ENCODE measurements around the gene FAM163B. TPM values are rescaled to one million over a fixed set of nuclear protein-coding genes. Genes with fewer than 3 reads are reported as not detected.
A peak's percentile ranks its signal among the peaks of the same experiment; 100 is the strongest.

FAM163B gene
- total RNA-seq, 4 donors from 2014 or later = not detected

GRCh38 chr9:133579601-133580418, 29.4 kb downstream of the FAM163B start:
- Histone ChIP-seq H3K4me1 (peaks cover 12 to 19% (median 17%) of the 10 kb centered on the region in 4 donors), H3K27me3 (peaks cover 0 to 68% (median 0%) of the 10 kb centered on the region in 4 donors)
- 76% methylated on average over 27 of the region's 31 CpGs for WGBS

DNA sequence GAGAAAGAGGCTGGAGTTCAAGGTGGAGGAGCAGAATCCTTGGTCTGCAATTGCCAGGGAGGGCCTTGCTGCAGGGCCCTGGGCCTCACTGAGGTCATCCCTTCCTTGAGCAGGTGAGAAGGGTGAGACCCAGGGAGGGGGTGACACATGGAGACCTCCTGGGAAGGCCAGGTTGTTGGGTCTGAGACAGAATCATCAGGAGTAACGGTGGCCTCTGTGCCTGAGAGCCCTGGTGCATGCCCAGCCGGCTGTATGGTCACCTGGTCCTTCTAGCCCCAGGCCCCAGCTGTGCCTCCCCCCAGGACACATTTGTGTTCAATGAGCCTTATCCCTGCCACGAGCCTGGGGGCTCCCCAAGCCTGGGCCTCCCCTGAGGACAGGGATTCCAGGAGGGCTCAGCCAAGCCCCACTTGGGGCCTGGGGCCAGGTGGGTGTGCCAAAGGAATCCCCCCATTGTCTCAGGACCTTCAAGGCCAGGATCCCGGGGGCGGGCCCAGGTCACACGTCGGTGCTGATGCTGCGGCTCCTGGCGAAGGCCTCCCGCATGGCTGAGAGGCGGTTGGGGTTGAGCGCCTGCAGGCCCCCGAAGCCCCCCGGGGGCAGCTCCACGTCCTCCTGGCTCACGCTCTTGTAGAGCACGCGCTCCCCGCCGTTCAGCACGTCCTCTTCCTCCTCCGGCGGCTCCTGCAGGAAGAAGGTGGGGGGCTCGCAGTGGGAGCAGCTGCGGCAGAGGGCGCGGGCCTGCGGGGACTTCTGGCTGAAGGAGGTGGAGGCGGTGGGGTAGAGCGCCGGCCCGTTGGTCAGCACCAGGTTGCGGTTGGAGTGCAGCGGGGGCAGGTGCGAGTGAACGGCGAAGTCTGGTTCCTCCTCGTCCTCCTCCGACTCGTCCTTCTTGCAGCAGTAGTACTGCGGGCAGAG, 30.4 kb downstream of the FAM163B start:
- H3K27me3 ChIP-seq = peaks cover 0 to 61% (median 0%) of the 10 kb centered on the region in 4 donors

More at GRCh38 chr9:133579601-133580418, 29.4 kb downstream of the FAM163B start:
- H3K9me3 ChIP-seq = no peaks in the 10 kb centered on the region
- H3K27ac ChIP-seq (replicated peaks in 1 of 4) = no peak overlapping the region
- intact Hi-C loops (cut with DNase I) = no loop called here
- DNase-seq (ENCODE audit: extremely low spot score) = no peak
- TF ChIP-seq POLR2AphosphoS5 (IDR thresholded peaks at IDR 0.05) (no peak), CTCF (IDR thresholded peaks at IDR 0.05) (no peak), EP300 (IDR thresholded peaks at IDR 0.05) (no peak), POLR2A (IDR thresholded peaks at IDR 0.05; ENCODE audit: low read depth) (no peak)
- no peak overlapping the region for H3K4me3 ChIP-seq
- H3K36me3 ChIP-seq = no peaks in the 10 kb centered on the region

DNA sequence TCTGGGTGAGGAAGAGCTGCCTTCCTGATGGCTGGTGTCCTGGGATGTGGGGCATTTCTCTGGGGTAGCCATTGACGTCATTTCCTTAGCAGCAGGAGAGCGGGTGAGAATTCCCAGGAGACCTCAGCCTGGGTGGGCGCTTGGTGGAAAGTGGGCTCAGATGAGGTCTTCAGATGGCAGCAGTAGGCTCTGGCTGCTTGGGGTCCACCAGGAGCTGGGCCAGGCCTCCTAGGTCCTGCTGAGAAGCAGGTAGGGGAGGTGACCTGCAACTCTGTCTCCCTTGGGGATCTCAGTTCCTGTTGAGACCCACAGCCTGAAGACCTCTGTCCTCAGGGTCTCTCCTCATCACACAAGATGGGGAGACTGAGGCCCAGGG, 31.5 kb downstream of the FAM163B start:
- Histone ChIP-seq H3K4me3 (no peak overlapping the region), H3K9me3 (no peaks in the 10 kb centered on the region), H3K27me3 (peaks cover 0 to 57% (median 0%) of the 10 kb centered on the region in 4 donors), H3K4me1 (peaks cover 14 to 23% (median 19%) of the 10 kb centered on the region in 4 donors), H3K27ac (replicated peaks in 1 of 4) (no peak overlapping the region), H3K36me3 (no peaks in the 10 kb centered on the region)
- TF ChIP-seq POLR2AphosphoS5 (IDR thresholded peaks at IDR 0.05) = no peak
- intact Hi-C loops (cut with DNase I) = no loop called here
- WGBS = 100% methylated on average over 1 of the region's 3 CpGs
- DNase-seq (ENCODE audit: extremely low spot score) = no peak

More for the DNA sequence above, 30.4 kb downstream of the FAM163B start:
- no peaks in the 10 kb centered on the region for H3K36me3 ChIP-seq
- peaks cover 6 to 12% (median 10%) of the 10 kb centered on the region in 4 donors for H3K4me1 ChIP-seq
- no peak for DNase-seq (ENCODE audit: extremely low spot score)
- intact Hi-C loops (cut with DNase I) = no loop called here
- H3K4me3 ChIP-seq = no peak overlapping the region
- TF ChIP-seq POLR2A (IDR thresholded peaks at IDR 0.05; ENCODE audit: low read depth) (no peak), EP300 (IDR thresholded peaks at IDR 0.05) (no peak), POLR2AphosphoS5 (IDR thresholded peaks at IDR 0.05) (no peak), CTCF (IDR thresholded peaks at IDR 0.05) (no peak)
- no peaks in the 10 kb centered on the region for H3K9me3 ChIP-seq
- no peak overlapping the region for H3K27ac ChIP-seq (replicated peaks in 1 of 4)
- WGBS = 71% methylated on average over 5 of the region's 41 CpGs

GRCh38 chr9:133576875-133577736, 32.1 kb downstream of the FAM163B start:
- H3K36me3 ChIP-seq = no peaks in the 10 kb centered on the region
- peaks cover 20 to 29% (median 25%) of the 10 kb centered on the region in 4 donors for H3K4me1 ChIP-seq
- no peaks in the 10 kb centered on the region for H3K9me3 ChIP-seq
- 57% methylated on average over 30 of the region's 34 CpGs for WGBS
- peaks cover 0 to 57% (median 0%) of the 10 kb centered on the region in 4 donors for H3K27me3 ChIP-seq
- TF ChIP-seq POLR2AphosphoS5 (IDR thresholded peaks at IDR 0.05) (no peak), EP300 (IDR thresholded peaks at IDR 0.05) (no peak), CTCF (IDR thresholded peaks at IDR 0.05) (no peak), POLR2A (IDR thresholded peaks at IDR 0.05; ENCODE audit: low read depth) (no peak)
- H3K4me3 ChIP-seq = peak overlapping the region in 2 of 4 donors; percentile 3 to 35
- H3K27ac ChIP-seq (replicated peaks in 1 of 4) = no peak overlapping the region
- DNase-seq (ENCODE audit: extremely low spot score) = no peak
- intact Hi-C loops (cut with DNase I) = no loop called here
